Transverse colon (tissue), 4 donors: ENCODE measurements around the gene SLC36A2. TPM values are rescaled to one million over a fixed set of nuclear protein-coding genes. Genes with fewer than 3 reads are reported as not detected.
"Not testable (repeated sequence)": the region's sequence is repeated elsewhere in the genome, so short reads cannot be mapped to it uniquely, and the experiment has no call there.

ENCODE experiments used
- DNase-seq: peaks from one replicate; pipeline ENCODE4 v3.0.0-alpha.2; 2019
- H3K27ac ChIP-seq, 4 donors: fragments of 200-600 bp; sonication (generic); 2 replicates each; pipeline ENCODE4 v1.5.1; 2016 to 2018; ENCODE audit warnings: inconsistent platforms in 4 of 4
- H3K27me3 ChIP-seq: fragments of 200-600 bp; sonication (generic); 2 replicates; pipeline ENCODE4 v1.5.1; 2017; ENCODE audit warnings: inconsistent platforms
- H3K36me3 ChIP-seq, 4 donors: fragments of 200-600 bp; sonication (generic); 2 replicates each; pipeline ENCODE4 v1.5.1; 2017 to 2019; ENCODE audit warnings: inconsistent platforms in 4 of 4
- H3K4me1 ChIP-seq, 4 donors: fragments of 200-600 bp; sonication (generic); 2 replicates each; pipeline ENCODE4 v1.5.1; 2017 to 2020; ENCODE audit warnings: inconsistent platforms in 4 of 4
- H3K4me3 ChIP-seq, 4 donors: fragments of 200-600 bp; sonication (generic); 1 replicate in 1 of 4; 2 replicates in 3 of 4; pipeline versions ENCODE4 v1.5.1 to v1.6.1; 2017 to 2019; ENCODE audit warnings: inconsistent platforms in 4 of 4
- H3K9me3 ChIP-seq, 2 donors: fragments of 200-600 bp; sonication (generic); 2 replicates each; pipeline ENCODE4 v1.5.1; 2017 to 2019; ENCODE audit warnings: inconsistent platforms in 2 of 2
- EP300 ChIP-seq: sonication (generic); formaldehyde crosslinking; IDR thresholded peaks from one replicate; pipeline ENCODE4 v1.6.1; 2017; ENCODE audit warnings: antibody characterized with exemption, low read depth
- POLR2A ChIP-seq: fragments of 450-650 bp; IDR thresholded peaks from one replicate; pipeline ENCODE4 v1.6.1; 2016; ENCODE audit warnings: antibody characterized with exemption, mild to moderate bottlenecking, moderate library complexity
- POLR2AphosphoS5 ChIP-seq, 3 donors: sonication (generic); formaldehyde crosslinking; IDR thresholded peaks; one replicate each; pipeline ENCODE4 v1.6.1; 2016; ENCODE audit warnings: antibody characterized with exemption in 3 of 3
- WGBS, 2 donors: methylation state at CpG; one replicate each; pipeline ENCODE4 v1.1.5; 2018; ENCODE audit warnings: low coverage in 1 of 2; 5-methylcytosine and 5-hydroxymethylcytosine counted together
- in situ Hi-C, 4 donors: fragments of 200-750 bp; cut with MboI; loops; one replicate each; pipeline versions ENCODE4 v1.15.0 to v1.15.1; 2017; ENCODE audit warnings: low sequenced_read_pairs in 3 of 4, low pct_ligation_motif_present in 1 of 4, low pct_unique_long_range_greater_than_20kb in 1 of 4
- intact Hi-C: fragments of 100-400 bp; cut with DNase I; formaldehyde crosslinking; loops from one replicate; pipeline ENCODE4 v1.15.1; 2023; ENCODE audit warnings: low total_unique reads
- total RNA-seq, 4 donors: library from RNA; depleted of rRNA; stranded (reverse); fragments of >200 nt; gene quantifications; one replicate each; pipeline ENCODE4 v1.1.0, GENCODE V29; 2016
- TF ChIP-seq, protein P1 (sequence below), 5 experiments: fragments of 200-600 bp in 3 of 5; fragments of 450-650 bp in 2 of 5; sonication (generic) in 3 of 5; IDR thresholded peaks; 1 replicate in 2 of 5; 2 replicates in 3 of 5; pipeline ENCODE4 v1.5.1; 2016 to 2017; ENCODE audit warnings: antibody characterized with exemption in 5 of 5, inconsistent platforms in 3 of 5, mild to moderate bottlenecking in 2 of 5, moderate library complexity in 1 of 5

SLC36A2 gene
- total RNA-seq, 4 donors from 2014 or later = not detected

DNA sequence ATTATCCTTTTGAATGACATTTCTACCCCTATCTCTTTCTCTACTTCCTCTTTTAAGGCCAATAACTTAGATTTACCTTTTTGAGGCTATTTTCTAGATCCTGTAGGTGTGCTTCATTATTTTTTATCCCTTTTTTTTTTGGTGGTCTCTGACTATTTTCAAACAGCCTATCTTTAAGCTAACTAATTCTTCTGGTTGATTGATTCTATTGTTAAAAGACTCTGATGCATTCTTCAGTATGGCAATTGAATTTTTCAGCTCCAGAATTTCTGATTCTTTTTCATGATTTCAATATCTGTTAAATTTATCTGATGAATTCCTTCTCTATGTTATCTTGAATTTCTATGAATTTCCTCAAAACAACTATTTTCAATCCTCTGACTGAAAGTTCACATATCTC lies 36.4 kb downstream of the SLC36A2 start:
- no peaks in the 10 kb centered on the region for H3K4me1 ChIP-seq
- H3K36me3 ChIP-seq = no peaks in the 10 kb centered on the region
- H3K9me3 ChIP-seq = no peaks in the 10 kb centered on the region
- no peak for DNase-seq
- H3K27me3 ChIP-seq = no peaks in the 10 kb centered on the region
- in situ Hi-C loops = no loop called here
- intact Hi-C loops = no loop called here
- H3K27ac ChIP-seq = no peak overlapping the region
- no peak overlapping the region for H3K4me3 ChIP-seq
- no peak for TF ChIP-seq EP300
- no peak for TF ChIP-seq POLR2A
- TF ChIP-seq, protein P1, sequence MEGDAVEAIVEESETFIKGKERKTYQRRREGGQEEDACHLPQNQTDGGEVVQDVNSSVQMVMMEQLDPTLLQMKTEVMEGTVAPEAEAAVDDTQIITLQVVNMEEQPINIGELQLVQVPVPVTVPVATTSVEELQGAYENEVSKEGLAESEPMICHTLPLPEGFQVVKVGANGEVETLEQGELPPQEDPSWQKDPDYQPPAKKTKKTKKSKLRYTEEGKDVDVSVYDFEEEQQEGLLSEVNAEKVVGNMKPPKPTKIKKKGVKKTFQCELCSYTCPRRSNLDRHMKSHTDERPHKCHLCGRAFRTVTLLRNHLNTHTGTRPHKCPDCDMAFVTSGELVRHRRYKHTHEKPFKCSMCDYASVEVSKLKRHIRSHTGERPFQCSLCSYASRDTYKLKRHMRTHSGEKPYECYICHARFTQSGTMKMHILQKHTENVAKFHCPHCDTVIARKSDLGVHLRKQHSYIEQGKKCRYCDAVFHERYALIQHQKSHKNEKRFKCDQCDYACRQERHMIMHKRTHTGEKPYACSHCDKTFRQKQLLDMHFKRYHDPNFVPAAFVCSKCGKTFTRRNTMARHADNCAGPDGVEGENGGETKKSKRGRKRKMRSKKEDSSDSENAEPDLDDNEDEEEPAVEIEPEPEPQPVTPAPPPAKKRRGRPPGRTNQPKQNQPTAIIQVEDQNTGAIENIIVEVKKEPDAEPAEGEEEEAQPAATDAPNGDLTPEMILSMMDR (IDR thresholded peaks at IDR 0.05) = no peak
- TF ChIP-seq POLR2AphosphoS5 (IDR thresholded peaks at IDR 0.05) = no peak

DNA sequence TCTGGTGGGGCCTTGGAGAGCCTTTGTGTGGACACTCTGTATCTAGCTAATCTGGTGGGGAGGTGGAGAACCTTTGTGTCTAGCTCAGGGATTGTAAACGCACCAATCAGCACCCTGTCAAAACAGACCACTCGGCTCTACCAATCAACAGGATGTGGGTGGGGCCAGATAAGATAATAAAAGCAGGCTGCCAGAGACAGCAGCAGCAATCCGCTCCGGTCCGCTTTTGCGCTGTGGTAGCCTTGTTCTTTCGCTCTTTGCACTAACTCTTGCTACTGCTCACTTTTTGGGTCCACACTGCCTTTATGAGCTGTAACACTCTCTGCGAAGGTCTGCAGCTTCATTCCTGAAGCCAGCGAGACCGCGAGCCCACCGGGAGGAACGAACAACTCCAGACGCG lies 37.5 kb downstream of the SLC36A2 start:
- in situ Hi-C loops, H3K9me3 ChIP-seq, H3K27ac ChIP-seq, H3K4me3 ChIP-seq, H3K27me3 ChIP-seq, H3K4me1 ChIP-seq, DNase-seq, intact Hi-C loops, H3K36me3 ChIP-seq: not testable (repeated sequence)
- 91 to 100% methylated on average over 4 to 15 of the region's 15 CpGs for WGBS, 2 donors

DNA sequence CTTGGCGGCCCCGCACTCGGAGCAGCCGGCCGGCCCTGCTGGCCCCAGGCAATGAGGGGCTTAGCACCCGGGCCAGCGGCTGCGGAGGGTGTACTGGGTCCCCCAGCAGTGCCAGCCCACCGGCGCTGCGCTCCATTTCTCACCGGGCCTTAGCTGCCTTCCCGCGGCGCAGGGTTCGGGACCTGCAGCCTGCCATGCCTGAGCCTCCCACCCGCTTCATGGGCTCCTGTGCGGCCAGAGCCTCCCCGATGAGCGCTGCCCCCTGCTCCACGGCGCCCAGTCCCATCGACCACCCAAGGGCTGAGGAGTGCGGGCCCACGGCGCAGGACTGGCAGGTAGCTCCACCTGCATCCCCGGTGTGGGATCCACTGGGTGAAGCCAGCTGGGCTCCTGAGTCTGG lies 38.1 kb downstream of the SLC36A2 start:
- WGBS, 2 donors = 95% methylated on average over 21 of the region's 27 CpGs; no CpG with 5 or more reads in 1 of the 2 donors
- H3K4me1 ChIP-seq, in situ Hi-C loops, H3K9me3 ChIP-seq, H3K27me3 ChIP-seq, H3K36me3 ChIP-seq, H3K27ac ChIP-seq, H3K4me3 ChIP-seq, intact Hi-C loops, DNase-seq: not testable (repeated sequence)

DNA sequence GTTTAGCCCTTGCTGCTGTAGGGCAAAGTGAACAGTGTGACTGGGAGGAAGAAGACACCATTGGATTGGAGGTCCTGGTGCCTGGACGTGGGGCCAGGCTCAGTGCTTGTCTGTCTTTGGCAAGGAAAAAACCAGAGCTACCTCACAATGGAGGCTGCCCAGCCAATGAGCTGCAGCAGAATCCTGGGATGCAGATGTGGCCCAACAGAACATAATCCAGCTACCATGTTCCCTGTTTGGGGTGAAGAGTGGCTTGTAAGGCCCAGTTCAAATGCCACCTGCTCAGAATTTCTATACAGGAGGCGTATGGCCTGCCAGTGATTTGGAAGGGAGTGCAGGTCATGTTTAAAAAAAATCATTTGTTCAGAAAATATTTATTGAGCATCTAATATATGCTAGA lies 43.7 kb downstream of the SLC36A2 start, which contains the start of gene SLC36A3:
SLC36A3 (minus strand) TSS at position 101 of the 400 bp plus-strand sequence. CDS start 412 bp downstream, outside the sequence.
- Histone ChIP-seq H3K27me3 (peaks cover 3% of the 10 kb centered on the region), H3K4me3 (no peak within 1 kb of the TSS), H3K9me3 (no peaks in the 10 kb centered on the region), H3K36me3 (no peaks in the 10 kb centered on the region), H3K4me1 (no peaks in the 10 kb centered on the region), H3K27ac (no peak within 1 kb of the TSS)
- TF ChIP-seq, protein P1 (IDR thresholded peaks at IDR 0.05) = no peak
- TF ChIP-seq EP300 (no peak), POLR2AphosphoS5 (IDR thresholded peaks at IDR 0.05) (no peak), POLR2A (no peak)
- no peak for DNase-seq
- in situ Hi-C loops (no loop called here), intact Hi-C loops (no loop called here)
- 73% methylated on average over 2 of the region's 2 CpGs; no CpG with 5 or more reads in 1 of the 2 donors for WGBS, 2 donors

DNA sequence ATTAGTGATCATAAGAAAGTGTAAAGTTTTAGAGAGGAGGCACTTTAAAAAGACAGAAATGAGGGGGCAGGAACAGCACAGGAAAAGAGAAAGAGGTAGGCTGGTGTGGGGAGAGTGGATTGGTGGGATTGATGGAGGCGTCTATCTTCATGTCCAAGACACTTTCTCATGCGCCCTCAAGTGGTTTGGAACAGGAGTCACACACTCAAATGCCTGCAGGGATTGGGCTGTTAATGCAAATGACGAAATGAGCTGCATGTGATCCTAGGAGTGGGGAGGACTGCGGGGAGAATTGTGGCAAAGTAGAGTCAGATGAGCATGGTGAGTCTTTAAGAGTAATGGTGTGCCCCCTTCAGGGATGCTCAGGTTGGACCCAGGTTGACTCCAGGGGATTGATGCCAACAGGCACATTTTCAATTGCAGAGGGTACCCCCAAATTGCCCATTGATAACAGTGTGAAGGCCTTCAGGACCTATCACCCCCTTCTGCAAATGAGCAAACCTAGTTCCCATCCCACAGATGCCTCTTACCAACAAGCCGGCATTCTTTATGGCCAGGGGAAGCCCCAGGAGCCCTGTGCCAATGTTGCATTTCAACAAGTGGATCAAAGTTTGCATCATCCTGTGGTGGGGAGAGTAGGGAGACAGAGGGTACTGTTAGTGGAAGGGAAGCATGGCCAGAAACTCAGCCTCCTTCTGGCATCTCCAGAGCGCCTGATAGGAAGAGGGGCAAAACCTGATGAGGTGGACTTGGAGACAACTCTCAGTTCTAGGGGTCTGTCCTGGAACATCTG lies 49.1 kb downstream of the SLC36A2 start:
- H3K4me1 ChIP-seq = no peaks in the 10 kb centered on the region
- no peak overlapping the region for H3K4me3 ChIP-seq
- H3K9me3 ChIP-seq = no peaks in the 10 kb centered on the region
- intact Hi-C loops (no loop called here), in situ Hi-C loops (no loop called here)
- no peak overlapping the region for H3K27ac ChIP-seq
- DNase-seq = no peak
- no peaks in the 10 kb centered on the region for H3K36me3 ChIP-seq
- TF ChIP-seq POLR2AphosphoS5 (IDR thresholded peaks at IDR 0.05) = no peak
- TF ChIP-seq, protein P1 (IDR thresholded peaks at IDR 0.05) = peak in 4 of 5 experiments; percentile 21 to 41 (median 32)
- WGBS, 2 donors = 66 to 90% methylated on average over 2 to 6 of the region's 6 CpGs
- H3K27me3 ChIP-seq = peaks cover 3% of the 10 kb centered on the region
